SK-N-MC (cell line): ENCODE measurements around the gene ASB14.
"Not testable (repeated sequence)": the region's sequence is repeated elsewhere in the genome, so short reads cannot be mapped to it uniquely, and the experiment has no call there.

ENCODE experiments used
- EZH2 ChIP-seq: fragments of 200-600 bp; sonication (generic); IDR thresholded peaks from one replicate; pipeline ENCODE4 v1.6.1; 2017; ENCODE audit warnings: antibody characterized with exemption
- FOXP2 ChIP-seq: optimal IDR thresholded peaks from 2 replicates; pipeline ENCODE3; 2011; ENCODE audit warnings: mild to moderate bottlenecking, moderate library complexity; ENCODE audit not compliant: insufficient read depth; ENCODE audit errors: extremely low read length, control extremely low read depth
- POLR2AphosphoS5 ChIP-seq: IDR thresholded peaks from 2 replicates; pipeline ENCODE4 v1.6.1; 2012; ENCODE audit warnings: mild to moderate bottlenecking, low read depth, low read length, borderline replicate concordance

DNA sequence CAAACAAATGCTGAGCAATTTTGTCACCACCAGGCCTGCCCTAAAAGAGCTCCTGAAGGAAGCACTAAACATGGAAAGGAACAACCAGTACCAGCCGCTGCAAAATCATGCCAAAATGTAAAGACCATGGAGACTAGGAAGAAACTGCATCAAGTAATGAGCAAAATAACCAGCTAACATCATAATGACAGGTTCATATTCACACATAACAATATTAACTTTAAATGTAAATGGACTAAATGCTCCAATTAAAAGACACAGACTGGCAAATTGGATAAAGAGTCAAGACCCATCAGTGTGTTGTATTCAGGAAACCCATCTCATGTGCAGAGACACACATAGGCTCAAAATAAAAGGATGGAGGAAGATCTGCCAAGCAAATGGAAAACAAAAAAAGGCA, 34.0 kb upstream of the ASB14 start:
- TF ChIP-seq POLR2AphosphoS5, EZH2, FOXP2: not testable (repeated sequence)
